Panc1 (cell line): ENCODE data around the gene MEMO1. TPM values are rescaled to one million over a fixed set of nuclear protein-coding genes. Genes with fewer than 3 reads are reported as not detected.
"Not testable (repeated sequence)": the region's sequence is repeated elsewhere in the genome, so short reads cannot be mapped to it uniquely, and the experiment has no call there.

Experiments used
- ATAC-seq: fragments of 200-7000 bp; cut with Tn5 transposase; 2 replicates; pipeline ENCODE4 v1.9.1; 2020; ENCODE audit warnings: mild to moderate bottlenecking, moderate library complexity
- BruUV-seq: library from RNA; stranded (reverse); fragments of 400-500 nt; replicated peaks from 2 replicates; lab custom pipeline; 2021; lab: Mats Ljungman, UMichigan
- CTCF ChIA-PET: fragments of 300-600 bp; sonication (Branson Sonifier 250); formaldehyde crosslinking; loops from one replicate; lab custom pipeline; 2022; ENCODE audit warnings: antibody characterized with exemption; lab: Charles Lee
- POLR2A ChIA-PET: fragments of 300-600 bp; sonication (Branson Sonifier 250); formaldehyde crosslinking; loops from one replicate; lab custom pipeline; 2022; ENCODE audit warnings: antibody characterized with exemption; lab: Charles Lee
- DNase-seq: peaks from one replicate; pipeline ENCODE4 v3.0.0-alpha.2; 2010; ENCODE audit warnings: low read depth, low spot score
- H3K27ac ChIP-seq: 2 replicates; pipeline ENCODE4 v1.5.1; 2011; ENCODE audit warnings: mild to moderate bottlenecking, low read length, inconsistent platforms
- H3K27me3 ChIP-seq: fragments of 200-500 bp; sonication (Bioruptor generic); 2 replicates; pipeline ENCODE4 v1.6.0; 2014; ENCODE audit warnings: low read length, inconsistent platforms; ENCODE audit not compliant: control insufficient read depth, insufficient read depth
- H3K36me3 ChIP-seq: fragments of 200-500 bp; sonication (Bioruptor generic); 2 replicates; pipeline ENCODE4 v1.5.1; 2014; ENCODE audit warnings: inconsistent platforms, mild to moderate bottlenecking, low read length, moderate library complexity; ENCODE audit not compliant: control insufficient read depth, insufficient read depth
- H3K4me1 ChIP-seq: 2 replicates; pipeline ENCODE4 v1.5.1; 2011; ENCODE audit warnings: inconsistent platforms, mild to moderate bottlenecking, low read length, moderate library complexity; ENCODE audit not compliant: control insufficient read depth, insufficient read depth
- H3K4me3 ChIP-seq, 2 experiments: 2 replicates each; pipeline ENCODE4 v1.5.1; 2011 to 2012; ENCODE audit warnings: low read depth in 2 of 2, low read length in 2 of 2, mild to moderate bottlenecking in 2 of 2, inconsistent platforms in 1 of 2, moderate library complexity in 1 of 2
- H3K9me3 ChIP-seq: fragments of 200-500 bp; sonication (Bioruptor generic); 2 replicates; pipeline ENCODE4 v1.5.1; 2014; ENCODE audit warnings: low read depth, mild to moderate bottlenecking, inconsistent platforms, low read length, moderate library complexity; ENCODE audit not compliant: control insufficient read depth, insufficient read depth
- POLR2AphosphoS5 ChIP-seq: IDR thresholded peaks from 2 replicates; pipeline ENCODE4 v1.6.1; 2012; ENCODE audit warnings: mild to moderate bottlenecking, low read depth, low read length, moderate library complexity
- REST ChIP-seq, 2 experiments: IDR thresholded peaks; 2 replicates each; pipeline ENCODE4 v1.6.1; 2011 to 2012; ENCODE audit warnings: low read depth in 2 of 2, control low read depth in 1 of 2, low read length in 1 of 2, mild to moderate bottlenecking in 1 of 2, moderate library complexity in 1 of 2; ENCODE audit not compliant: insufficient read depth in 1 of 2
- SIN3A ChIP-seq: IDR thresholded peaks from 2 replicates; pipeline ENCODE4 v1.6.1; 2012; ENCODE audit warnings: low read depth, mild to moderate bottlenecking, low read length, moderate library complexity, borderline replicate concordance; ENCODE audit not compliant: insufficient read depth
- TCF7L2 ChIP-seq: IDR thresholded peaks from 2 replicates; pipeline ENCODE4 v1.6.1; 2011; ENCODE audit warnings: mild to moderate bottlenecking, low read depth, low read length, inconsistent platforms
- in situ Hi-C: cut with HindIII; loops from 2 replicates; pipeline ENCODE4 v1.10.0; 2016; ENCODE audit warnings: low sequenced_read_pairs, low pct_unique_long_range_greater_than_20kb
- intact Hi-C: fragments of 100-400 bp; cut with micrococcal nuclease; formaldehyde crosslinking; loops from one replicate; pipeline ENCODE4 v1.10.0; 2022; ENCODE audit not compliant: unreplicated experiment
- total RNA-seq: library from RNA; stranded (reverse); gene quantifications from one replicate; pipeline ENCODE4 v1.2.1, GENCODE V29; 2021; ENCODE audit not compliant: unreplicated experiment
- TF ChIP-seq, protein P1 (sequence below): fragments of 450-650 bp; IDR thresholded peaks from 2 replicates; pipeline ENCODE4 v1.5.1; 2017; ENCODE audit warnings: mild to moderate bottlenecking

Gene MEMO1
- total RNA-seq, 1 experiment from 2014 or later: 60.8 TPM

- intact Hi-C loops: no loop called here
- H3K9me3 ChIP-seq: no peaks in the 10 kb centered on the region
- BruUV-seq: TSS peak; percentile 22
- peaks cover 5% of the 10 kb centered on the region; the same call in 1 of the 2 replicates for H3K4me1 ChIP-seq
- DNase-seq (no peak), ATAC-seq (no peak)
- TF ChIP-seq TCF7L2 (no peak), SIN3A (no peak), POLR2AphosphoS5 (no peak), REST (IDR thresholded peaks at IDR 0.05; ENCODE audit: insufficient read depth in 1 of 2, low read depth in 2 of 2, low read length in 1 of 2) (no peak)
- TF ChIP-seq, protein P1, sequence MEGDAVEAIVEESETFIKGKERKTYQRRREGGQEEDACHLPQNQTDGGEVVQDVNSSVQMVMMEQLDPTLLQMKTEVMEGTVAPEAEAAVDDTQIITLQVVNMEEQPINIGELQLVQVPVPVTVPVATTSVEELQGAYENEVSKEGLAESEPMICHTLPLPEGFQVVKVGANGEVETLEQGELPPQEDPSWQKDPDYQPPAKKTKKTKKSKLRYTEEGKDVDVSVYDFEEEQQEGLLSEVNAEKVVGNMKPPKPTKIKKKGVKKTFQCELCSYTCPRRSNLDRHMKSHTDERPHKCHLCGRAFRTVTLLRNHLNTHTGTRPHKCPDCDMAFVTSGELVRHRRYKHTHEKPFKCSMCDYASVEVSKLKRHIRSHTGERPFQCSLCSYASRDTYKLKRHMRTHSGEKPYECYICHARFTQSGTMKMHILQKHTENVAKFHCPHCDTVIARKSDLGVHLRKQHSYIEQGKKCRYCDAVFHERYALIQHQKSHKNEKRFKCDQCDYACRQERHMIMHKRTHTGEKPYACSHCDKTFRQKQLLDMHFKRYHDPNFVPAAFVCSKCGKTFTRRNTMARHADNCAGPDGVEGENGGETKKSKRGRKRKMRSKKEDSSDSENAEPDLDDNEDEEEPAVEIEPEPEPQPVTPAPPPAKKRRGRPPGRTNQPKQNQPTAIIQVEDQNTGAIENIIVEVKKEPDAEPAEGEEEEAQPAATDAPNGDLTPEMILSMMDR: no peak
- in situ Hi-C loops: no loop called here
- H3K27me3 ChIP-seq: no peaks in the 10 kb centered on the region
- H3K4me3 ChIP-seq: no peak overlapping the region
- H3K27ac ChIP-seq: no peak overlapping the region
- CTCF ChIA-PET: no interaction called here
- POLR2A ChIA-PET: no interaction called here
- no peaks in the 10 kb centered on the region for H3K36me3 ChIP-seq
Measured at GRCh38 chr2:31957354-31958139, 53.3 kb downstream of the MEMO1 start.

DNA sequence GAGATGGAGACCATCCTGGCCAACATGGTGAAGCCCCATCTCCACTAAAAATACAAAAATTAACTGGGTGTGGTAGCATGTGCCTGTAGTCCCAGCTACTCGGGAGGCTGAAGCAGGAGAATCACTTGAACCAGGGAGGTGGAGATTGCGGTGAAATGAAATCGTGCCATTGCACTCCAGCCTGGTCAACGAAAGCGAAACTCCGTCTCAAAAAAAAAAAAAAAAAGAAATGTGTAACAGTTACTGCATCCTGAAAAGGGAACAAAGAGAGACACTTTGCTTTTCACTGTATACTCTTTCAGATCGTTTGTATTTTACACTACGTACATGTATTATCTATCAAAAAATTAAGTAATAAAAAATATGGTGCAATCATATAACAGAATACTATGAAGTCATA lies 53.9 kb downstream of the MEMO1 start:
- H3K4me3 ChIP-seq, BruUV-seq, ATAC-seq, H3K27ac ChIP-seq, intact Hi-C loops, CTCF ChIA-PET, H3K4me1 ChIP-seq, POLR2A ChIA-PET, H3K27me3 ChIP-seq, H3K9me3 ChIP-seq, in situ Hi-C loops, DNase-seq, H3K36me3 ChIP-seq: not testable (repeated sequence)

GRCh38 chr2:31956312-31956711 lies 54.5 kb downstream of the MEMO1 start:
- no peak for DNase-seq
- Histone ChIP-seq H3K27me3 (no peaks in the 10 kb centered on the region), H3K27ac (no peak overlapping the region), H3K4me3 (no peak overlapping the region), H3K36me3 (no peaks in the 10 kb centered on the region), H3K9me3 (no peaks in the 10 kb centered on the region), H3K4me1 (0 out of 2 replicates have a peak, but pooled peaks cover 4% of the 10 kb centered on the region)
- no peak for ATAC-seq
- intact Hi-C loops: no loop called here
- in situ Hi-C loops: no loop called here
- ChIA-PET POLR2A (no interaction called here), CTCF (no interaction called here)
- no TSS peak for BruUV-seq
- TF ChIP-seq REST (IDR thresholded peaks at IDR 0.05; ENCODE audit: insufficient read depth in 1 of 2, low read depth in 2 of 2, low read length in 1 of 2) (no peak), POLR2AphosphoS5 (no peak), SIN3A (no peak), TCF7L2 (no peak)
- TF ChIP-seq, protein P1: no peak
